ENCODE results near the gene SYT4.
"Not testable (repeated sequence)": the region's sequence is repeated elsewhere in the genome, so short reads cannot be mapped to it uniquely, and the experiment has no call there.

Gene SYT4

GRCh38 chr18:43277164-43277600 is at the start of gene SYT4:
Gene SYT4 (minus strand): TSS chr18:43277490. CDS start chr18:43277281, 209 bp downstream.
- no peak for DNase-seq (ENCODE audit: extremely low read depth, insufficient read length)
- H3K4me3 ChIP-seq (replicated peaks; ENCODE audit: low read depth, low read length), result no peak within 1 kb of the TSS
- no peaks in the 10 kb centered on the region; the same call in 1 of the 2 replicates for H3K27me3 ChIP-seq (replicated peaks; ENCODE audit: control insufficient read depth, insufficient read depth, low read length)
- no peaks in the 10 kb centered on the region for H3K36me3 ChIP-seq (ENCODE audit: control insufficient read depth, insufficient read depth, low read length)
- no peak for TF ChIP-seq CTCF (IDR thresholded peaks at IDR 0.05; ENCODE audit: insufficient read depth, low read length, poor library complexity, severe bottlenecking)

- TF ChIP-seq CTCF (IDR thresholded peaks at IDR 0.05; ENCODE audit: insufficient read depth, low read length, poor library complexity, severe bottlenecking), result no peak
- no peak overlapping the region for H3K4me3 ChIP-seq (replicated peaks; ENCODE audit: low read depth, low read length)
- no peaks in the 10 kb centered on the region for H3K36me3 ChIP-seq (ENCODE audit: control insufficient read depth, insufficient read depth, low read length)
- no peak for DNase-seq (ENCODE audit: extremely low read depth, insufficient read length)
- H3K27me3 ChIP-seq (replicated peaks; ENCODE audit: control insufficient read depth, insufficient read depth, low read length), result no peaks in the 10 kb centered on the region
Observed at GRCh38 chr18:43322132-43322531, 44.8 kb upstream of the SYT4 start.

GRCh38 chr18:43314941-43315340 is 37.7 kb upstream of the SYT4 start:
- no peaks in the 10 kb centered on the region for H3K36me3 ChIP-seq (ENCODE audit: control insufficient read depth, insufficient read depth, low read length)

GRCh38 chr18:43312891-43313290 is 35.6 kb upstream of the SYT4 start:
- TF ChIP-seq CTCF (IDR thresholded peaks at IDR 0.05; ENCODE audit: insufficient read depth, low read length, poor library complexity, severe bottlenecking), result no peak
- DNase-seq (ENCODE audit: extremely low read depth, insufficient read length), result no peak
- no peaks in the 10 kb centered on the region for H3K27me3 ChIP-seq (replicated peaks; ENCODE audit: control insufficient read depth, insufficient read depth, low read length)
- no peaks in the 10 kb centered on the region for H3K36me3 ChIP-seq (ENCODE audit: control insufficient read depth, insufficient read depth, low read length)
- H3K4me3 ChIP-seq (replicated peaks; ENCODE audit: low read depth, low read length), result no peak overlapping the region

More at GRCh38 chr18:43314941-43315340, 37.7 kb upstream of the SYT4 start:
- Histone ChIP-seq H3K4me3 (replicated peaks; ENCODE audit: low read depth, low read length) (no peak overlapping the region), H3K27me3 (replicated peaks; ENCODE audit: control insufficient read depth, insufficient read depth, low read length) (no peaks in the 10 kb centered on the region)
- TF ChIP-seq CTCF (IDR thresholded peaks at IDR 0.05; ENCODE audit: insufficient read depth, low read length, poor library complexity, severe bottlenecking), result no peak
- no peak for DNase-seq (ENCODE audit: extremely low read depth, insufficient read length)

GRCh38 chr18:43310239-43310638 is 32.9 kb upstream of the SYT4 start:
- Histone ChIP-seq H3K4me3 (replicated peaks; ENCODE audit: low read depth, low read length) (no peak overlapping the region), H3K36me3 (ENCODE audit: control insufficient read depth, insufficient read depth, low read length) (no peaks in the 10 kb centered on the region), H3K27me3 (replicated peaks; ENCODE audit: control insufficient read depth, insufficient read depth, low read length) (no peaks in the 10 kb centered on the region)
- no peak for TF ChIP-seq CTCF (IDR thresholded peaks at IDR 0.05; ENCODE audit: insufficient read depth, low read length, poor library complexity, severe bottlenecking)
- DNase-seq (ENCODE audit: extremely low read depth, insufficient read length), result no peak

GRCh38 chr18:43303376-43303775 is 26.1 kb upstream of the SYT4 start:
- Histone ChIP-seq H3K4me3 (replicated peaks; ENCODE audit: low read depth, low read length) (no peak overlapping the region), H3K27me3 (replicated peaks; ENCODE audit: control insufficient read depth, insufficient read depth, low read length) (no peaks in the 10 kb centered on the region), H3K36me3 (ENCODE audit: control insufficient read depth, insufficient read depth, low read length) (no peaks in the 10 kb centered on the region)
- DNase-seq (ENCODE audit: extremely low read depth, insufficient read length), result no peak
- no peak for TF ChIP-seq CTCF (IDR thresholded peaks at IDR 0.05; ENCODE audit: insufficient read depth, low read length, poor library complexity, severe bottlenecking)

- H3K4me3 ChIP-seq (replicated peaks; ENCODE audit: low read depth, low read length); DNase-seq (ENCODE audit: extremely low read depth, insufficient read length); H3K36me3 ChIP-seq (ENCODE audit: control insufficient read depth, insufficient read depth, low read length); H3K27me3 ChIP-seq (replicated peaks; ENCODE audit: control insufficient read depth, insufficient read depth, low read length): not testable (repeated sequence)
Observed at GRCh38 chr18:43286187-43286586, 8.9 kb upstream of the SYT4 start.

All from GM06990 (cell line).